ENCODE results near the gene ALDH2.

ALDH2 gene

GRCh38 chr12:111748867-111749266 lies 17.9 kb upstream of the ALDH2 start:
- no peak for TF ChIP-seq CTCF (IDR thresholded peaks at IDR 0.05; ENCODE audit: low read depth, low read length)
- DNase-seq = no peak
- Histone ChIP-seq H3K36me3 (peaks cover 9% of the 10 kb centered on the region), H3K4me3 (ENCODE audit: low read depth, low read length) (no peak overlapping the region), H3K9me3 (no peaks in the 10 kb centered on the region), H3K27me3 (no peaks in the 10 kb centered on the region), H3K4me1 (peaks cover 22% of the 10 kb centered on the region)

- Histone ChIP-seq H3K27me3 (no peaks in the 10 kb centered on the region), H3K36me3 (peaks cover 9% of the 10 kb centered on the region), H3K4me3 (ENCODE audit: low read depth, low read length) (no peak overlapping the region), H3K9me3 (no peaks in the 10 kb centered on the region), H3K4me1 (peaks cover 22% of the 10 kb centered on the region)
- TF ChIP-seq CTCF (IDR thresholded peaks at IDR 0.05; ENCODE audit: low read depth, low read length) = no peak
- no peak for DNase-seq
Measured at GRCh38 chr12:111749391-111749790, 17.3 kb upstream of the ALDH2 start.

DNA sequence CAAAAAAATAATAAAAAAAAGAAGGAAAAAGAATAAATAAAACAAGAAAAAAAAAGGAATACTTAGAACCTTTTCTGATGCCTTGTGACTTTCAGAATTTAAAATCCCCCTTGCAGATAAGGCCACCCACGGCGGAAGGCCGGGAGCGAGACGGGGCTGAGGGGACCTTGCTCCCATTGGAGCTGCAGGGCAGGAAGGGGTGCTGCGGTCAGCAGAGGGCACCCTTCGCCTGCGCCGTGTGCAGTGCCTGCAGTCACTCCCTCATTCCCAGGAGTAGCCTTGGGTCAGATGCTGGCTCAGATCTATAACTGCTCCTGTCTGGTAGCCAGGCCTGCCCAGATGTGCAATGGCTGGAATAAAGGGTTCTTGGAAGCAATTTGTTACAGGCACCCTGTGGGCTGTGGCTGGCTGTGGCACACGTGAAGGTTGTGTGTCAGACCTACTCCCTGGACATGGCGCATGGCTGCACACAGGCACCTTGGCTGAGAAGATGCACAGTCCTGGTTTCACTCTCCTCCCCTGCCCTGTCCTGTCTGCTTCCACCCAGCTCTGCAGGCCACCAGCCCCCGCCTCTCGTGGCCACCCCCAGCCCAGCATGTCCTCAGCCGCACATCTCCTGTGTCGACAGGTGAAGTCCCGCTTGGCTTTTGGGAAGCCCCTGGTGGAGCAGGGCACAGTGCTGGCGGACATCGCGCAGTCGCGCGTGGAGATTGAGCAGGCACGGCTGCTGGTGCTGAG lies 13.4 kb upstream of the ALDH2 start:
- H3K4me3 ChIP-seq (ENCODE audit: low read depth, low read length) = no peak overlapping the region
- DNase-seq = peak; percentile 86
- H3K36me3 ChIP-seq = no peaks in the 10 kb centered on the region; the same call in 1 of the 2 replicates
- no peaks in the 10 kb centered on the region for H3K9me3 ChIP-seq
- peak; percentile 92 for TF ChIP-seq CTCF (IDR thresholded peaks at IDR 0.05; ENCODE audit: low read depth, low read length)
- peaks cover 9% of the 10 kb centered on the region for H3K4me1 ChIP-seq
- no peaks in the 10 kb centered on the region for H3K27me3 ChIP-seq

DNA sequence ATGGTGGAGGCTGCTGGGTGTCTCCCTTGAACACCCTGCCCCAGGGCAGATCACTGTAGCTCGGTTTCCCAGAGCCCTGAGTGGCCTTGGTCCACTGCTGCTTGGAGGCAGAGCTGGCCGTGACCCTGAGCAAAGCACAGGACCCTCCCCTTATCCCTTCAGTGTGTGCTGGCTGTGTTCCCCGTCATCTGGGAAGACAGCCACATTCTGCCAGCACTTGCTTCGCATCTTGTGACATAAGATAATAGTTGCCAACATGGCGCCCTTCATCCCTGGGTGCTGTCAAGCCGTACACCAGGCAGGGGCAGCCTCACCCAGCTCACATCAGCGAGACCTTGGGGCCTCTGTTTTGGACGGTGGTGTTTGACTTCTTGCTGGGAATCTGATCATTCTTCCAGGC lies 12.1 kb upstream of the ALDH2 start:
- no peak for DNase-seq
- Histone ChIP-seq H3K36me3 (no peaks in the 10 kb centered on the region), H3K27me3 (no peaks in the 10 kb centered on the region), H3K4me1 (peaks cover 4% of the 10 kb centered on the region; the same call in 1 of the 2 replicates), H3K9me3 (no peaks in the 10 kb centered on the region), H3K4me3 (ENCODE audit: low read depth, low read length) (no peak overlapping the region)
- TF ChIP-seq CTCF (IDR thresholded peaks at IDR 0.05; ENCODE audit: low read depth, low read length) = no peak

GRCh38 chr12:111756196-111756595 lies 10.5 kb upstream of the ALDH2 start:
- DNase-seq = no peak

More at GRCh38 chr12:111756196-111756595, 10.5 kb upstream of the ALDH2 start:
- Histone ChIP-seq H3K9me3 (no peaks in the 10 kb centered on the region), H3K36me3 (no peaks in the 10 kb centered on the region), H3K4me3 (ENCODE audit: low read depth, low read length) (no peak overlapping the region), H3K27me3 (no peaks in the 10 kb centered on the region), H3K4me1 (peaks cover 4% of the 10 kb centered on the region; the same call in 1 of the 2 replicates)
- no peak for TF ChIP-seq CTCF (IDR thresholded peaks at IDR 0.05; ENCODE audit: low read depth, low read length)

All from BE2C (cell line).